Adrenal gland (tissue), 5 donors: ENCODE results near the gene BCL11A.

Experiments
- POLR2A ChIP-seq, 2 donors: fragments of 450-650 bp; IDR thresholded peaks; one replicate each; pipeline ENCODE4 v1.6.1; 2017; ENCODE audit warnings: antibody characterized with exemption in 2 of 2, mild to moderate bottlenecking in 2 of 2, moderate library complexity in 1 of 2
- TF ChIP-seq, protein P1 (sequence below), 6 experiments: fragments of 450-650 bp in 4 of 6; fragments of 200-600 bp in 2 of 6; sonication (generic) in 1 of 6; IDR thresholded peaks; 1 replicate in 5 of 6; 2 replicates in 1 of 6; pipeline versions ENCODE4 v1.5.1 to v1.8.0; 2016 to 2021; ENCODE audit warnings: antibody characterized with exemption in 6 of 6, mild to moderate bottlenecking in 2 of 6, moderate library complexity in 1 of 6
- donor health status: DM: no; HTN: no; CAD: no.

- no peak for TF ChIP-seq POLR2A (IDR thresholded peaks at IDR 0.05)
- TF ChIP-seq, protein P1, sequence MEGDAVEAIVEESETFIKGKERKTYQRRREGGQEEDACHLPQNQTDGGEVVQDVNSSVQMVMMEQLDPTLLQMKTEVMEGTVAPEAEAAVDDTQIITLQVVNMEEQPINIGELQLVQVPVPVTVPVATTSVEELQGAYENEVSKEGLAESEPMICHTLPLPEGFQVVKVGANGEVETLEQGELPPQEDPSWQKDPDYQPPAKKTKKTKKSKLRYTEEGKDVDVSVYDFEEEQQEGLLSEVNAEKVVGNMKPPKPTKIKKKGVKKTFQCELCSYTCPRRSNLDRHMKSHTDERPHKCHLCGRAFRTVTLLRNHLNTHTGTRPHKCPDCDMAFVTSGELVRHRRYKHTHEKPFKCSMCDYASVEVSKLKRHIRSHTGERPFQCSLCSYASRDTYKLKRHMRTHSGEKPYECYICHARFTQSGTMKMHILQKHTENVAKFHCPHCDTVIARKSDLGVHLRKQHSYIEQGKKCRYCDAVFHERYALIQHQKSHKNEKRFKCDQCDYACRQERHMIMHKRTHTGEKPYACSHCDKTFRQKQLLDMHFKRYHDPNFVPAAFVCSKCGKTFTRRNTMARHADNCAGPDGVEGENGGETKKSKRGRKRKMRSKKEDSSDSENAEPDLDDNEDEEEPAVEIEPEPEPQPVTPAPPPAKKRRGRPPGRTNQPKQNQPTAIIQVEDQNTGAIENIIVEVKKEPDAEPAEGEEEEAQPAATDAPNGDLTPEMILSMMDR (IDR thresholded peaks at IDR 0.05) = no peak
These were observed 2.7 kb upstream of the BCL11A start for GRCh38 chr2:60556175-60556574.
